ENCODE results near the gene SOBP. TPM values are rescaled to one million over a fixed set of nuclear protein-coding genes. Genes with fewer than 3 reads are reported as not detected.
"Not testable (repeated sequence)": the region's sequence is repeated elsewhere in the genome, so short reads cannot be mapped to it uniquely, and the experiment has no call there.

Gene SOBP
- total RNA-seq, 4 donors from 2014 or later: 0.27 to 2.7 (median 1.5) TPM

DNA sequence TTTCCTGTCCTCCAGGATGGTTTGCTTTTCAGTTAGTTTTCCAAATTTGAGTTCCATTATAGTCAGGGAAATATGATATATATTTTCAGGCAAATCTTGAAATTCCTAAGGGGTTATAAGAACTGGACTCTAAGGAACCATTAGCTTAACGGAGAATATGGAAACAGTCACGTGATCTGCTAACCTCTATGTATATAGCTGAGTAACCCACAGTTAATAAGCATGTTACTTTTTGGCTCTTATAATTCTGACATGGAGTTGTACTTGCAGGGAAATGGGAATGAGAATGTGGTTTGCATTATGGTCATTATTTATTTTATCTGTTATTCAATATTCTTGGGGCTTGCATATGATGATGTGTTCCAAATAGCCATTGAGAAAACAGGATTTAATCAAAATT is 23.3 kb downstream of the SOBP start:
- intact Hi-C loops (cut with DNase I; ENCODE audit: low total_unique reads): no loop called here
- 87 to 95% methylated on average over 2 of the region's 2 CpGs for WGBS, 2 donors

GRCh38 chr6:107515955-107516354 is 26.0 kb downstream of the SOBP start:
- TF ChIP-seq, protein P1, sequence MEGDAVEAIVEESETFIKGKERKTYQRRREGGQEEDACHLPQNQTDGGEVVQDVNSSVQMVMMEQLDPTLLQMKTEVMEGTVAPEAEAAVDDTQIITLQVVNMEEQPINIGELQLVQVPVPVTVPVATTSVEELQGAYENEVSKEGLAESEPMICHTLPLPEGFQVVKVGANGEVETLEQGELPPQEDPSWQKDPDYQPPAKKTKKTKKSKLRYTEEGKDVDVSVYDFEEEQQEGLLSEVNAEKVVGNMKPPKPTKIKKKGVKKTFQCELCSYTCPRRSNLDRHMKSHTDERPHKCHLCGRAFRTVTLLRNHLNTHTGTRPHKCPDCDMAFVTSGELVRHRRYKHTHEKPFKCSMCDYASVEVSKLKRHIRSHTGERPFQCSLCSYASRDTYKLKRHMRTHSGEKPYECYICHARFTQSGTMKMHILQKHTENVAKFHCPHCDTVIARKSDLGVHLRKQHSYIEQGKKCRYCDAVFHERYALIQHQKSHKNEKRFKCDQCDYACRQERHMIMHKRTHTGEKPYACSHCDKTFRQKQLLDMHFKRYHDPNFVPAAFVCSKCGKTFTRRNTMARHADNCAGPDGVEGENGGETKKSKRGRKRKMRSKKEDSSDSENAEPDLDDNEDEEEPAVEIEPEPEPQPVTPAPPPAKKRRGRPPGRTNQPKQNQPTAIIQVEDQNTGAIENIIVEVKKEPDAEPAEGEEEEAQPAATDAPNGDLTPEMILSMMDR (IDR thresholded peaks at IDR 0.05): no peak
- TF ChIP-seq POLR2A (IDR thresholded peaks at IDR 0.05): no peak
- no peak for DNase-seq (ENCODE audit: low spot score in 2 of 2)
- H3K4me3 ChIP-seq (ENCODE audit: low read depth, poor library complexity, severe bottlenecking): no peak overlapping the region
- 94 to 97% methylated on average over 5 of the region's 5 CpGs for WGBS, 2 donors
- intact Hi-C loops (cut with DNase I; ENCODE audit: low total_unique reads): no loop called here

More for the DNA sequence above, 23.3 kb downstream of the SOBP start:
- TF ChIP-seq POLR2A (IDR thresholded peaks at IDR 0.05): no peak
- TF ChIP-seq, protein P1 (IDR thresholded peaks at IDR 0.05): no peak
- H3K4me3 ChIP-seq (ENCODE audit: low read depth, poor library complexity, severe bottlenecking): no peak overlapping the region
- DNase-seq (ENCODE audit: low spot score in 2 of 2): no peak

- WGBS, 2 donors: 92 to 98% methylated on average over 1 of the region's 1 CpG
- intact Hi-C loops (cut with DNase I; ENCODE audit: low total_unique reads): no loop called here
- no peak overlapping the region for H3K4me3 ChIP-seq (ENCODE audit: low read depth, poor library complexity, severe bottlenecking)
- TF ChIP-seq, protein P1 (IDR thresholded peaks at IDR 0.05): no peak
- TF ChIP-seq POLR2A (IDR thresholded peaks at IDR 0.05): no peak
- no peak for DNase-seq (ENCODE audit: low spot score in 2 of 2)
Observed at GRCh38 chr6:107517274-107517673, 27.4 kb downstream of the SOBP start.

GRCh38 chr6:107519224-107519623 is 29.3 kb downstream of the SOBP start:
- intact Hi-C loops (cut with DNase I; ENCODE audit: low total_unique reads); H3K4me3 ChIP-seq (ENCODE audit: low read depth, poor library complexity, severe bottlenecking); DNase-seq (ENCODE audit: low spot score in 2 of 2): not testable (repeated sequence)
- WGBS, 2 donors: 93 to 96% methylated on average over 5 of the region's 5 CpGs

- intact Hi-C loops (cut with DNase I; ENCODE audit: low total_unique reads); H3K4me3 ChIP-seq (ENCODE audit: low read depth, poor library complexity, severe bottlenecking): not testable (repeated sequence)
- 0 to 50% methylated on average over 1 of the region's 2 CpGs for WGBS, 2 donors
Observed at GRCh38 chr6:107520706-107521105, 30.8 kb downstream of the SOBP start.

GRCh38 chr6:107523054-107523791 is 33.3 kb downstream of the SOBP start:
- DNase-seq (ENCODE audit: low spot score in 2 of 2): no peak
- intact Hi-C loops (cut with DNase I; ENCODE audit: low total_unique reads): no loop called here
- WGBS, 2 donors: 78 to 85% methylated on average over 5 of the region's 5 CpGs

More at GRCh38 chr6:107520706-107521105, 30.8 kb downstream of the SOBP start:
- DNase-seq (ENCODE audit: low spot score in 2 of 2): not testable (repeated sequence)

More at GRCh38 chr6:107523054-107523791, 33.3 kb downstream of the SOBP start:
- H3K4me3 ChIP-seq (ENCODE audit: low read depth, poor library complexity, severe bottlenecking): no peak overlapping the region
- TF ChIP-seq, protein P1 (IDR thresholded peaks at IDR 0.05): no peak
- no peak for TF ChIP-seq POLR2A (IDR thresholded peaks at IDR 0.05)
